22Rv1 (cell line): ENCODE measurements around the gene MROH2A.

ENCODE experiments used
- CTCF ChIP-seq: fragments of 450-650 bp; IDR thresholded peaks from 2 replicates; pipeline ENCODE4 v1.5.1; 2017; ENCODE audit warnings: mild to moderate bottlenecking
- ZFX ChIP-seq: fragments of 450-650 bp; IDR thresholded peaks from 2 replicates; pipeline ENCODE4 v1.6.1; 2017; ENCODE audit warnings: antibody characterized with exemption, borderline replicate concordance

- no peak for TF ChIP-seq CTCF
- no peak for TF ChIP-seq ZFX
Measured at GRCh38 chr2:233758141-233758540, 20.0 kb upstream of the MROH2A start.
